Panc1 (cell line): ENCODE results near the gene AP2B1. TPM values are rescaled to one million over a fixed set of nuclear protein-coding genes. Genes with fewer than 3 reads are reported as not detected.
"Not testable (repeated sequence)": the region's sequence is repeated elsewhere in the genome, so short reads cannot be mapped to it uniquely, and the experiment has no call there.

ENCODE experiments used
- ATAC-seq: fragments of 200-7000 bp; cut with Tn5 transposase; 2 replicates; pipeline ENCODE4 v1.9.1; 2020; ENCODE audit warnings: mild to moderate bottlenecking, moderate library complexity
- BruUV-seq: library from RNA; stranded (reverse); fragments of 400-500 nt; replicated peaks from 2 replicates; lab custom pipeline; 2021; lab: Mats Ljungman, UMichigan
- CTCF ChIA-PET: fragments of 300-600 bp; sonication (Branson Sonifier 250); formaldehyde crosslinking; loops from one replicate; lab custom pipeline; 2022; ENCODE audit warnings: antibody characterized with exemption; lab: Charles Lee
- POLR2A ChIA-PET: fragments of 300-600 bp; sonication (Branson Sonifier 250); formaldehyde crosslinking; loops from one replicate; lab custom pipeline; 2022; ENCODE audit warnings: antibody characterized with exemption; lab: Charles Lee
- DNase-seq: peaks from one replicate; pipeline ENCODE4 v3.0.0-alpha.2; 2010; ENCODE audit warnings: low read depth, low spot score
- H3K27ac ChIP-seq: 2 replicates; pipeline ENCODE4 v1.5.1; 2011; ENCODE audit warnings: mild to moderate bottlenecking, low read length, inconsistent platforms
- H3K27me3 ChIP-seq: fragments of 200-500 bp; sonication (Bioruptor generic); 2 replicates; pipeline ENCODE4 v1.6.0; 2014; ENCODE audit warnings: low read length, inconsistent platforms; ENCODE audit not compliant: control insufficient read depth, insufficient read depth
- H3K36me3 ChIP-seq: fragments of 200-500 bp; sonication (Bioruptor generic); 2 replicates; pipeline ENCODE4 v1.5.1; 2014; ENCODE audit warnings: inconsistent platforms, mild to moderate bottlenecking, low read length, moderate library complexity; ENCODE audit not compliant: control insufficient read depth, insufficient read depth
- H3K4me1 ChIP-seq: 2 replicates; pipeline ENCODE4 v1.5.1; 2011; ENCODE audit warnings: inconsistent platforms, mild to moderate bottlenecking, low read length, moderate library complexity; ENCODE audit not compliant: control insufficient read depth, insufficient read depth
- H3K4me3 ChIP-seq, 2 experiments: 2 replicates each; pipeline ENCODE4 v1.5.1; 2011 to 2012; ENCODE audit warnings: low read depth in 2 of 2, low read length in 2 of 2, mild to moderate bottlenecking in 2 of 2, inconsistent platforms in 1 of 2, moderate library complexity in 1 of 2
- H3K9me3 ChIP-seq: fragments of 200-500 bp; sonication (Bioruptor generic); 2 replicates; pipeline ENCODE4 v1.5.1; 2014; ENCODE audit warnings: low read depth, mild to moderate bottlenecking, inconsistent platforms, low read length, moderate library complexity; ENCODE audit not compliant: control insufficient read depth, insufficient read depth
- CTCF ChIP-seq: fragments of 450-650 bp; IDR thresholded peaks from 2 replicates; pipeline ENCODE4 v1.5.1; 2017; ENCODE audit warnings: mild to moderate bottlenecking
- POLR2AphosphoS5 ChIP-seq: IDR thresholded peaks from 2 replicates; pipeline ENCODE4 v1.6.1; 2012; ENCODE audit warnings: mild to moderate bottlenecking, low read depth, low read length, moderate library complexity
- SIN3A ChIP-seq: IDR thresholded peaks from 2 replicates; pipeline ENCODE4 v1.6.1; 2012; ENCODE audit warnings: low read depth, mild to moderate bottlenecking, low read length, moderate library complexity, borderline replicate concordance; ENCODE audit not compliant: insufficient read depth
- TCF7L2 ChIP-seq: IDR thresholded peaks from 2 replicates; pipeline ENCODE4 v1.6.1; 2011; ENCODE audit warnings: mild to moderate bottlenecking, low read depth, low read length, inconsistent platforms
- in situ Hi-C: cut with HindIII; loops from 2 replicates; pipeline ENCODE4 v1.10.0; 2016; ENCODE audit warnings: low sequenced_read_pairs, low pct_unique_long_range_greater_than_20kb
- intact Hi-C: fragments of 100-400 bp; cut with micrococcal nuclease; formaldehyde crosslinking; loops from one replicate; pipeline ENCODE4 v1.10.0; 2022; ENCODE audit not compliant: unreplicated experiment
- total RNA-seq: library from RNA; stranded (reverse); gene quantifications from one replicate; pipeline ENCODE4 v1.2.1, GENCODE V29; 2021; ENCODE audit not compliant: unreplicated experiment
- TF ChIP-seq, protein P1 (sequence below), 2 experiments: IDR thresholded peaks; 2 replicates each; pipeline ENCODE4 v1.6.1; 2011 to 2012; ENCODE audit warnings: low read depth in 2 of 2, control low read depth in 1 of 2, low read length in 1 of 2, mild to moderate bottlenecking in 1 of 2, moderate library complexity in 1 of 2; ENCODE audit not compliant: insufficient read depth in 1 of 2

The AP2B1 gene
- total RNA-seq, 1 experiment from 2014 or later = 446 TPM

GRCh38 chr17:35559495-35560210 is 27.5 kb upstream of the AP2B1 start:
- H3K27me3 ChIP-seq = no peaks in the 10 kb centered on the region
- ATAC-seq (no peak), DNase-seq (no peak)
- no TSS peak for BruUV-seq
- no peak overlapping the region for H3K4me3 ChIP-seq
- CTCF ChIA-PET = interaction anchor here (0.6 kb wide), 1 partner anchor 26 kb away, joined by 4 read pairs; no protein-coding TSS in a partner anchor
- intact Hi-C loops = loop anchor here (5.0 kb wide), 1 partner anchor 188 kb away; no protein-coding TSS in a partner anchor
- no peak for TF ChIP-seq POLR2AphosphoS5
- TF ChIP-seq CTCF = no peak
- TF ChIP-seq, protein P1, sequence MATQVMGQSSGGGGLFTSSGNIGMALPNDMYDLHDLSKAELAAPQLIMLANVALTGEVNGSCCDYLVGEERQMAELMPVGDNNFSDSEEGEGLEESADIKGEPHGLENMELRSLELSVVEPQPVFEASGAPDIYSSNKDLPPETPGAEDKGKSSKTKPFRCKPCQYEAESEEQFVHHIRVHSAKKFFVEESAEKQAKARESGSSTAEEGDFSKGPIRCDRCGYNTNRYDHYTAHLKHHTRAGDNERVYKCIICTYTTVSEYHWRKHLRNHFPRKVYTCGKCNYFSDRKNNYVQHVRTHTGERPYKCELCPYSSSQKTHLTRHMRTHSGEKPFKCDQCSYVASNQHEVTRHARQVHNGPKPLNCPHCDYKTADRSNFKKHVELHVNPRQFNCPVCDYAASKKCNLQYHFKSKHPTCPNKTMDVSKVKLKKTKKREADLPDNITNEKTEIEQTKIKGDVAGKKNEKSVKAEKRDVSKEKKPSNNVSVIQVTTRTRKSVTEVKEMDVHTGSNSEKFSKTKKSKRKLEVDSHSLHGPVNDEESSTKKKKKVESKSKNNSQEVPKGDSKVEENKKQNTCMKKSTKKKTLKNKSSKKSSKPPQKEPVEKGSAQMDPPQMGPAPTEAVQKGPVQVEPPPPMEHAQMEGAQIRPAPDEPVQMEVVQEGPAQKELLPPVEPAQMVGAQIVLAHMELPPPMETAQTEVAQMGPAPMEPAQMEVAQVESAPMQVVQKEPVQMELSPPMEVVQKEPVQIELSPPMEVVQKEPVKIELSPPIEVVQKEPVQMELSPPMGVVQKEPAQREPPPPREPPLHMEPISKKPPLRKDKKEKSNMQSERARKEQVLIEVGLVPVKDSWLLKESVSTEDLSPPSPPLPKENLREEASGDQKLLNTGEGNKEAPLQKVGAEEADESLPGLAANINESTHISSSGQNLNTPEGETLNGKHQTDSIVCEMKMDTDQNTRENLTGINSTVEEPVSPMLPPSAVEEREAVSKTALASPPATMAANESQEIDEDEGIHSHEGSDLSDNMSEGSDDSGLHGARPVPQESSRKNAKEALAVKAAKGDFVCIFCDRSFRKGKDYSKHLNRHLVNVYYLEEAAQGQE (IDR thresholded peaks at IDR 0.05; ENCODE audit: insufficient read depth in 1 of 2, low read depth in 2 of 2, low read length in 1 of 2) = no peak
- no peak for TF ChIP-seq SIN3A
- TF ChIP-seq TCF7L2 = no peak
- no peaks in the 10 kb centered on the region for H3K36me3 ChIP-seq
- in situ Hi-C loops = no loop called here
- POLR2A ChIA-PET = interaction anchor here (0.5 kb wide), 1 partner anchor 18 kb away, joined by 3 read pairs; no protein-coding TSS in a partner anchor
- H3K4me1 ChIP-seq = no peaks in the 10 kb centered on the region
- H3K27ac ChIP-seq = no peak overlapping the region
- no peaks in the 10 kb centered on the region for H3K9me3 ChIP-seq

DNA sequence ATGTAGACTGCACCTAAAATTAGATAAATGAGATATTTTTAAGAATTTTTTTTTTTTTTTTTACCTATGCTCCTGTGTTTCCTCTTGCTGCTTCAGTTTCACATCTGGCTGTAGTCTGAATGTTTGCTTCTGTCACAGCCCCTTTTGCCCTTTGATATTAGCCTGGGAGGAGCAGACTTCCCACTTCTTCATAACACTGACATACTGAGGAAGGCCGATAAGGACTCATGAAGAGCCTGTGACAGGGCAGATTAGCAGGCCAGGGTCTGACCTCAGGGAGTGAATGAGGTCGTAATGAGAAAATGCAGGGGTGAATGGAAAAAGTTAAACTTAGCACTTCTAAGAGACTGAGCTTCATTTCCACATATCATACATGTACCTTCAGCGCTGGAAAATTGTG is 26.4 kb upstream of the AP2B1 start, which contains the start of gene SLFN14:
Gene SLFN14, minus strand, starts transcription at position 117 of the 400 bp plus-strand sequence. CDS start 2,757 bp downstream, outside the sequence.
- POLR2A ChIA-PET = no interaction called here
- DNase-seq (no peak), ATAC-seq (no peak)
- intact Hi-C loops = no loop called here
- TF ChIP-seq, protein P1 (IDR thresholded peaks at IDR 0.05; ENCODE audit: insufficient read depth in 1 of 2, low read depth in 2 of 2, low read length in 1 of 2) = no peak
- TF ChIP-seq SIN3A (no peak), CTCF (no peak), TCF7L2 (no peak), POLR2AphosphoS5 (no peak)
- H3K36me3 ChIP-seq = no peaks in the 10 kb centered on the region
- CTCF ChIA-PET = no interaction called here
- H3K27ac ChIP-seq = no peak within 1 kb of the TSS
- H3K4me1 ChIP-seq = no peaks in the 10 kb centered on the region
- no peaks in the 10 kb centered on the region for H3K27me3 ChIP-seq
- H3K4me3 ChIP-seq = no peak within 1 kb of the TSS
- H3K9me3 ChIP-seq = no peaks in the 10 kb centered on the region
- in situ Hi-C loops = no loop called here
- BruUV-seq = no TSS peak

DNA sequence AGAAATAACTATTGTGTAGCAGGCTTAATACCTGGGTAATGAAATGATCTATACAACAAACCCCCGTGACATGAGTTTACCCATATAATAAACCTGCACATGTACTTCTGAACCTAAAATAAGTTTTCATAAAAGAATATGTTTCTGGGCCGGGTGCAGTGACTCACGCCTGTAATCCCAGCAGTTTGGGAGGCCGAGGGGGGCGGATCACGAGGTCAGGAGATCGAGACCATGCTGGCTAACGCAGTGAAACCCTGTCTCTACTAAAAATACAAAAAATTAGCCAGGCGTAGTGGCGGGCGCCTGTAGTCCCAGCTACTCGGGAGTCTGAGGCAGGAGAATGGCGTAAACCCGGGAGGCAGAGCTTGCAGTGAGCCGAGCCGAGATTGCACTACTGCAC is 23.9 kb upstream of the AP2B1 start:
- POLR2A ChIA-PET, DNase-seq, H3K4me1 ChIP-seq, BruUV-seq, H3K27me3 ChIP-seq, H3K27ac ChIP-seq, H3K4me3 ChIP-seq, H3K36me3 ChIP-seq, ATAC-seq, intact Hi-C loops, H3K9me3 ChIP-seq, in situ Hi-C loops: not testable (repeated sequence)
- CTCF ChIA-PET = interaction anchor here (1.1 kb wide), 1 partner anchor 29 kb away, joined by 13 read pairs; no protein-coding TSS in a partner anchor
